Heart left ventricle (tissue), 16 donors: ENCODE data around the gene ORC4. TPM values are rescaled to one million over a fixed set of nuclear protein-coding genes. Genes with fewer than 3 reads are reported as not detected.

ENCODE experiments used
- ATAC-seq, 4 donors: fragments of 200-7000 bp; cut with Tn5 transposase; one replicate each; pipeline ENCODE4 v1.9.1; 2020 to 2022; ENCODE audit warnings: moderate library complexity in 4 of 4, mild to moderate bottlenecking in 3 of 4, moderate number of reproducible peaks in 1 of 4
- DNase-seq, 5 donors: peaks; one replicate each; pipeline ENCODE4 v3.0.0-alpha.2; 2020
- H3K27ac ChIP-seq, 12 donors: fragments of 200-600 bp; sonication (generic) in 4 of 12; one replicate each; pipeline versions ENCODE4 v1.5.0 to v1.8.0; 2016 to 2022; ENCODE audit warnings: mild to moderate bottlenecking in 2 of 12
- H3K27me3 ChIP-seq, 9 donors: fragments of 200-600 bp; sonication (generic) in 2 of 9; one replicate each; pipeline versions ENCODE4 v1.5.1 to v1.8.0; 2016 to 2022; ENCODE audit warnings: mild to moderate bottlenecking in 3 of 9
- H3K36me3 ChIP-seq, 9 donors: fragments of 200-600 bp; sonication (generic) in 2 of 9; one replicate each; pipeline versions ENCODE4 v1.5.0 to v1.8.0; 2018 to 2022; ENCODE audit warnings: mild to moderate bottlenecking in 2 of 9
- H3K4me1 ChIP-seq, 12 donors: fragments of 200-600 bp; sonication (generic) in 4 of 12; one replicate each; pipeline versions ENCODE4 v1.5.0 to v1.8.0; 2016 to 2022; ENCODE audit warnings: mild to moderate bottlenecking in 3 of 12
- H3K4me3 ChIP-seq, 12 donors: fragments of 200-600 bp; sonication (generic) in 4 of 12; one replicate each; pipeline versions ENCODE4 v1.5.0 to v1.8.0; 2017 to 2022; ENCODE audit warnings: mild to moderate bottlenecking in 9 of 12, moderate library complexity in 4 of 12
- H3K9me3 ChIP-seq, 12 donors: fragments of 200-600 bp; sonication (generic) in 4 of 12; one replicate each; pipeline versions ENCODE4 v1.5.0 to v1.8.0; 2016 to 2022; ENCODE audit warnings: mild to moderate bottlenecking in 1 of 12
- POLR2A ChIP-seq, 2 donors: fragments of 450-650 bp; IDR thresholded peaks; one replicate each; pipeline ENCODE4 v1.6.1; 2017; ENCODE audit warnings: antibody characterized with exemption in 2 of 2, mild to moderate bottlenecking in 2 of 2, moderate library complexity in 2 of 2
- WGBS, 4 donors: extraction: QIAGEN DNeasy Blood & Tissue Kit in 2 of 4; methylation state at CpG; one replicate each; pipeline versions ENCODE4 v1.1.5 to v1.1.7; 2013 to 2018; 5-methylcytosine and 5-hydroxymethylcytosine counted together
- intact Hi-C, 10 donors: fragments of 100-400 bp; cut with DNase I; formaldehyde crosslinking; loops; one replicate each; pipeline versions ENCODE4 v1.11.1 to v1.14.2; 2022
- polyA plus RNA-seq, 2 donors: library from polyadenylated mRNA; stranded (reverse); fragments of 200-250 nt; gene quantifications; one replicate each; pipeline ENCODE4 v1.2.3, GENCODE V29; 2013
- total RNA-seq, 9 donors: library from RNA; depleted of rRNA in 2 of 9; stranded (reverse); fragments of >200 nt in 2 of 9; fragmentation: NEBNext Ultra II Directional in 3 of 9; extraction: Animal tissue kit (Norgen Biotek cat#: 25700) in 3 of 9; gene quantifications; one replicate each; pipeline versions ENCODE4 v1.1.0 to v1.2.4, GENCODE V29; 2016 to 2023
- TF ChIP-seq, protein P1 (sequence below), 12 donors: fragments of 200-600 bp; sonication (generic) in 4 of 12; IDR thresholded peaks; one replicate each; pipeline versions ENCODE4 v1.5.0 to v1.8.0; 2018 to 2022; ENCODE audit warnings: antibody characterized with exemption in 12 of 12, mild to moderate bottlenecking in 5 of 12
- donor health status: ischemic (EF 13 %, LVEDD 7.1; RV severe dilation, severe dysfunction).
- donor health status: healthy with polysubstance abuse.
- donor health status: DM: no; HTN: yes; CAD: no.
- donor health status: DM: no; HTN: no; CAD: no.
- donor health status: ischemic (EF 25% LVEDD 6.9; RV normal size, moderate dysfunction).
- donor health status: ischemic (EF 25% LVEDD 5.7; RV mildly dilated, moderate dysfunction).
- donor health status: healthy.
- donor health status: DM: yes; HTN: yes; CAD: no.
- donor health status: ischemic (EF 35%, LVEDD 5.7; RV mildly dilated, moderate dysfunction).
- donor health status: nonischemic (EF 11% LVEDD 7.7; RV severe dilation, severe dysfunction).
- donor health status: DM: yes; HTN: yes; CAD: no.
- donor health status: PGD.
- donor health status: ischemic (EF 29% LVEDD 5.4; RV normal size, mild dysfunction).
- donor health status: nonischemic (EF 23%, LVEDD 6.1; RV moderate dilation, normal function).

Gene ORC4
- total and polyA plus RNA-seq, 11 donors = 7.5 to 64.7 (median 38.9) TPM

DNA sequence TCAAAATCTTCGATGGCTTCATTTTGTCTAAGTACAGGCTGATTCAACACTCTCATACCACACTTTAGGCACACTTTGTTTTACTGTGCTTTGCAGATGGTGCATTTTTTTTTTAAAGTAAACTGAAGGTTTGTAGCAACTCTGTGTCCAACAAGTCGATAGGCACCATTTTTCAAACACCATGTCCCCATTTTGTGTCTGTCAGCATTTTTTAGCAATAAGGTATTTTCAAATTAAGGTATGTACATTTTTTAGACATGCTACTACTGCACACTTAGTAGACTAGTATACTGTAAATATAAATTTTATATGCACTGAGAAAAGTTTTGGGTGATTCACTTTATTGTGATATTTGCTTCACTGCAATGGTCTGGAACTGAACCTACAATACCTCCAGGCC lies 44.4 kb downstream of the ORC4 start:
- H3K27me3 ChIP-seq = no peaks in the 10 kb centered on the region
- ATAC-seq = no peak
- H3K27ac ChIP-seq = no peak overlapping the region
- H3K4me1 ChIP-seq = peaks cover 0 to 8% (median under 1%) of the 10 kb centered on the region in 12 donors
- no peak for DNase-seq
- intact Hi-C loops = no loop called here
- peaks cover 0 to 11% (median 0%) of the 10 kb centered on the region in 12 donors for H3K9me3 ChIP-seq
- TF ChIP-seq POLR2A (IDR thresholded peaks at IDR 0.05) = no peak
- TF ChIP-seq, protein P1, sequence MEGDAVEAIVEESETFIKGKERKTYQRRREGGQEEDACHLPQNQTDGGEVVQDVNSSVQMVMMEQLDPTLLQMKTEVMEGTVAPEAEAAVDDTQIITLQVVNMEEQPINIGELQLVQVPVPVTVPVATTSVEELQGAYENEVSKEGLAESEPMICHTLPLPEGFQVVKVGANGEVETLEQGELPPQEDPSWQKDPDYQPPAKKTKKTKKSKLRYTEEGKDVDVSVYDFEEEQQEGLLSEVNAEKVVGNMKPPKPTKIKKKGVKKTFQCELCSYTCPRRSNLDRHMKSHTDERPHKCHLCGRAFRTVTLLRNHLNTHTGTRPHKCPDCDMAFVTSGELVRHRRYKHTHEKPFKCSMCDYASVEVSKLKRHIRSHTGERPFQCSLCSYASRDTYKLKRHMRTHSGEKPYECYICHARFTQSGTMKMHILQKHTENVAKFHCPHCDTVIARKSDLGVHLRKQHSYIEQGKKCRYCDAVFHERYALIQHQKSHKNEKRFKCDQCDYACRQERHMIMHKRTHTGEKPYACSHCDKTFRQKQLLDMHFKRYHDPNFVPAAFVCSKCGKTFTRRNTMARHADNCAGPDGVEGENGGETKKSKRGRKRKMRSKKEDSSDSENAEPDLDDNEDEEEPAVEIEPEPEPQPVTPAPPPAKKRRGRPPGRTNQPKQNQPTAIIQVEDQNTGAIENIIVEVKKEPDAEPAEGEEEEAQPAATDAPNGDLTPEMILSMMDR (IDR thresholded peaks at IDR 0.05) = no peak
- H3K36me3 ChIP-seq = peaks cover 0 to 22% (median 12%) of the 10 kb centered on the region in 9 donors
- H3K4me3 ChIP-seq = no peak overlapping the region
- 94 to 96% (median 95%) methylated on average over 2 of the region's 2 CpGs for WGBS, 4 donors

DNA sequence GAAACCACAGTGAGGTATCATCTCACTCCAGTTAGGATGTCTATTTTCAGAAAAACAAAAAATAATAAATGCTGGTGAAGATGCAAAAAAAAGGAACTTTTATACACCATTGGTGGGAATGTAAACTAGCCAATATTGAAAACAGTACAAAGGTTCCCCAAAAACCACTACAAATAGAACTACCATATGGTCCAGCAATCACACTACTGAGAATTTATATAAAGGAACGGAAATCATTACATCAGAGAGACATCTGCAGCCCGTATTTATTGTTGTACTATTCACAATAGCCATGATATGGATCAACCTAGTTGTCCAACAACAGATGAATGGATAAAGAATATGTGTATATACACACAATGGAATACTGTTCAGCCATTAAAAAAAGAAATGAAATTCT lies 52.0 kb downstream of the ORC4 start:
- 84 to 92% (median 88%) methylated on average over 2 of the region's 2 CpGs for WGBS, 4 donors

GRCh38 chr2:147952118-147952517 lies 68.4 kb downstream of the ORC4 start:
- Histone ChIP-seq H3K27ac (no peak overlapping the region), H3K4me3 (no peak overlapping the region), H3K27me3 (no peaks in the 10 kb centered on the region), H3K36me3 (peaks cover 0 to 80% (median 33%) of the 10 kb centered on the region in 9 donors), H3K9me3 (no peaks in the 10 kb centered on the region), H3K4me1 (no peaks in the 10 kb centered on the region)
- ATAC-seq (no peak), DNase-seq (no peak)
- TF ChIP-seq POLR2A (IDR thresholded peaks at IDR 0.05) = no peak
- TF ChIP-seq, protein P1 (IDR thresholded peaks at IDR 0.05) = no peak
- intact Hi-C loops = no loop called here

More for the DNA sequence above, 52.0 kb downstream of the ORC4 start:
- no peak for DNase-seq
- H3K36me3 ChIP-seq = peaks cover 0 to 55% (median 16%) of the 10 kb centered on the region in 9 donors
- no peak overlapping the region for H3K27ac ChIP-seq
- ATAC-seq = no peak
- H3K27me3 ChIP-seq = no peaks in the 10 kb centered on the region
- intact Hi-C loops = no loop called here
- peaks cover 0 to 31% (median 7%) of the 10 kb centered on the region in 12 donors for H3K9me3 ChIP-seq
- no peaks in the 10 kb centered on the region for H3K4me1 ChIP-seq
- H3K4me3 ChIP-seq = no peak overlapping the region
- TF ChIP-seq POLR2A (IDR thresholded peaks at IDR 0.05) = no peak
- TF ChIP-seq, protein P1 (IDR thresholded peaks at IDR 0.05) = no peak

GRCh38 chr2:147945660-147946059 lies 74.9 kb downstream of the ORC4 start:
- DNase-seq (no peak), ATAC-seq (no peak)
- 18 to 21% (median 20%) methylated on average over 1 of the region's 1 CpG for WGBS, 4 donors
- H3K4me1 ChIP-seq = no peaks in the 10 kb centered on the region
- H3K9me3 ChIP-seq = no peaks in the 10 kb centered on the region
- intact Hi-C loops = no loop called here
- H3K27me3 ChIP-seq = no peaks in the 10 kb centered on the region
- no peak overlapping the region for H3K27ac ChIP-seq
- H3K36me3 ChIP-seq = peaks cover 0 to 70% (median 19%) of the 10 kb centered on the region in 9 donors
- no peak for TF ChIP-seq POLR2A (IDR thresholded peaks at IDR 0.05)
- TF ChIP-seq, protein P1 (IDR thresholded peaks at IDR 0.05) = no peak
- H3K4me3 ChIP-seq = no peak overlapping the region
